HG03175 (cell line): ENCODE data around the gene SH2D1A.

Experiments
- ATAC-seq: cut with Tn5 transposase; IDR thresholded peaks from one replicate; pipeline ENCODE4 v1.9.1; 2021; ENCODE audit warnings: mild to moderate bottlenecking, moderate library complexity; ENCODE audit not compliant: unreplicated experiment

The SH2D1A gene

GRCh38 chrX:124415115-124415800 is 68.9 kb downstream of the SH2D1A start:
- ATAC-seq: no peak

GRCh38 chrX:124421898-124422655 is 75.7 kb downstream of the SH2D1A start:
- no peak for ATAC-seq
